GM12873 (cell line): ENCODE measurements around the gene MAPKAPK5.

ENCODE experiments used
- CTCF ChIP-seq: IDR thresholded peaks from 2 replicates; pipeline ENCODE4 v1.5.1; 2012; ENCODE audit warnings: low read depth, mild to moderate bottlenecking, moderate library complexity, low read length, control low read depth; ENCODE audit not compliant: insufficient read depth; ENCODE audit errors: missing control alignments

Gene MAPKAPK5

GRCh38 chr12:111840807-111841206 is 1.2 kb upstream of the MAPKAPK5 start:
- no peak for TF ChIP-seq CTCF

- no peak for TF ChIP-seq CTCF
Observed at GRCh38 chr12:111841236-111841749, 735 bp upstream of the MAPKAPK5 start.

GRCh38 chr12:111842556-111843396 is 748 bp downstream of the MAPKAPK5 start:
- TF ChIP-seq CTCF = no peak

GRCh38 chr12:111846016-111846415 is 4.0 kb downstream of the MAPKAPK5 start:
- no peak for TF ChIP-seq CTCF

GRCh38 chr12:111850526-111850925 is 8.5 kb downstream of the MAPKAPK5 start:
- no peak for TF ChIP-seq CTCF

GRCh38 chr12:111858186-111858585 is 16.2 kb downstream of the MAPKAPK5 start:
- no peak for TF ChIP-seq CTCF

- no peak for TF ChIP-seq CTCF
Observed at GRCh38 chr12:111858778-111859177, 16.8 kb downstream of the MAPKAPK5 start.
